Measurements from ENCODE around the gene DAPK1. TPM values are rescaled to one million over a fixed set of nuclear protein-coding genes. Genes with fewer than 3 reads are reported as not detected.

Gene DAPK1
- total RNA-seq, 1 donor from 2014 or later, result 38.3 TPM

DNA sequence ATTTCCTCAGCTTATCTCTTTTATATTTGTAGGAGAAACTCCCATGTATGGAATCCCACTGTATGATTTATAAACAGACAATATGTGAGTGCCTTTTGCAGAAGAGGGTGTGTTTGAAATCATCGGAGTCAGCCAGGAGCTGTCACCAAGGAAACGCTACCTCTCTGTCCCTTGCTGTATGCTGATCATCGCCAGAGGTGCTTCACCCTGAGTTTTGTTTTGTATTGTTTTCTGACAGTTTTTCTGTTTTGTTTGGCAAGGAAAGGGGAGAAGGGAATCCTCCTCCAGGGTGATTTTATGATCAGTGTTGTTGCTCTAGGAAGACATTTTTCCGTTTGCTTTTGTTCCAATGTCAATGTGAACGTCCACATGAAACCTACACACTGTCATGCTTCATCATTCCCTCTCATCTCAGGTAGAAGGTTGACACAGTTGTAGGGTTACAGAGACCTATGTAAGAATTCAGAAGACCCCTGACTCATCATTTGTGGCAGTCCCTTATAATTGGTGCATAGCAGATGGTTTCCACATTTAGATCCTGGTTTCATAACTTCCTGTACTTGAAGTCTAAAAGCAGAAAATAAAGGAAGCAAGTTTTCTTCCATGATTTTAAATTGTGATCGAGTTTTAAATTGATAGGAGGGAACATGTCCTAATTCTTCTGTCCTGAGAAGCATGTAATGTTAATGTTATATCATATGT, 210.3 kb downstream of the DAPK1 start:
- peak; percentile 30 for DNase-seq (ENCODE audit: low spot score)

GRCh38 chr9:87708546-87708945, 210.9 kb downstream of the DAPK1 start:
- no peak for DNase-seq (ENCODE audit: low spot score)

DNA sequence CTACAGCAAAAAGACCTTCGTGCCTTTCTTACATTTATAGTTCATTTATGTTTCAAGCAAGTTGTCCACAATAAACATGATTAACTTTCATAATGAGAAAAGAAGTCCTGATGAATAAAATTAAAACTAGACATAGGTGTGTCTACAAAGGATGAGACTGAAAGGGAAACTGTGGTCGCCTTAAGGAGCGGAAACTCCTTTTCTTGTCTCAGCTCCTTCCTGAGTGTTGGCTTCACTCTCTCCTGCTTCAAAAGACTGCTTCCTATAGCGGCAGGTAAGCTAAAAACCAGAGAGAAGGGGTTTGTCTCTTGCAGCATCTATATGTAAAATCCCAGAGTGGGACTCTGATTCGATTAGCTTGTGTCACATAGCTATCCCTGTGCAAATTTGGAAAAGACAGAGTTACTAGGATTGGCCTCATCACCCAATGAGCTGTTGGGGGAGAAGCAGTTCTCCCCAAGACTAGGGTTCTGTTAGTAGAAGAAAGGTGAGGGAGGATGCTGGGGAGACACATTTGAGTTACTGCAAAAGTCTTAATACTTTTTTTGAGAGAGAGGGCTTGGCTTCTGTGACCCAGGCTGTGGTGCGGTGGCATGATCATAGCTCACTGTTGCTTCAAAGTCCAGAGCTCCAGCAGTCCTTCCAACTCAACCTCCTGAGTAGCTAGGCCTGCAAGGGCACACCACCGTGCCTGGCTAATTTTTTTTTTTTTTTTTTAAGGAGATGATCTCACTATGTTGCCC, 211.5 kb downstream of the DAPK1 start:
- no peak for DNase-seq (ENCODE audit: low spot score)

DNA sequence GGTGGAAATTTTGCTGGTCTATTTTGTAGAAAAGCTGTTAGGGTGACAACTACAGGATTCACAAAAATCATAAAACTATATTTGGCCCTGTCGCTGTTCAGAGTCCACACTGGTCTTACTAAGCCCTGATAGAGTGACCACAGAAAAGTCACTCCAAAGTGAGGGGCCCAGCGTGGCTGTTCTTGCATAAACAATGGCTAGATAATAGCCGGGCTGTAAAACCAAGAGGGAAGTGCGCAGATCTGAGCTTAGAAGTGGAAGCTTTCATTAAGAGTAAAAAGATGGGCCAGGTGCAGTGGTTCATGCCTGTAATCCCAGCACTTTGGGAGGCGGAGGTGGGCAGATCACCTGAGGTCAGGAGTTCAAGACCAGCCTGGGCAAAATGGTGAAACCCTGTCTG, 212.8 kb downstream of the DAPK1 start:
- DNase-seq (ENCODE audit: low spot score), result peak; percentile 20

DNA sequence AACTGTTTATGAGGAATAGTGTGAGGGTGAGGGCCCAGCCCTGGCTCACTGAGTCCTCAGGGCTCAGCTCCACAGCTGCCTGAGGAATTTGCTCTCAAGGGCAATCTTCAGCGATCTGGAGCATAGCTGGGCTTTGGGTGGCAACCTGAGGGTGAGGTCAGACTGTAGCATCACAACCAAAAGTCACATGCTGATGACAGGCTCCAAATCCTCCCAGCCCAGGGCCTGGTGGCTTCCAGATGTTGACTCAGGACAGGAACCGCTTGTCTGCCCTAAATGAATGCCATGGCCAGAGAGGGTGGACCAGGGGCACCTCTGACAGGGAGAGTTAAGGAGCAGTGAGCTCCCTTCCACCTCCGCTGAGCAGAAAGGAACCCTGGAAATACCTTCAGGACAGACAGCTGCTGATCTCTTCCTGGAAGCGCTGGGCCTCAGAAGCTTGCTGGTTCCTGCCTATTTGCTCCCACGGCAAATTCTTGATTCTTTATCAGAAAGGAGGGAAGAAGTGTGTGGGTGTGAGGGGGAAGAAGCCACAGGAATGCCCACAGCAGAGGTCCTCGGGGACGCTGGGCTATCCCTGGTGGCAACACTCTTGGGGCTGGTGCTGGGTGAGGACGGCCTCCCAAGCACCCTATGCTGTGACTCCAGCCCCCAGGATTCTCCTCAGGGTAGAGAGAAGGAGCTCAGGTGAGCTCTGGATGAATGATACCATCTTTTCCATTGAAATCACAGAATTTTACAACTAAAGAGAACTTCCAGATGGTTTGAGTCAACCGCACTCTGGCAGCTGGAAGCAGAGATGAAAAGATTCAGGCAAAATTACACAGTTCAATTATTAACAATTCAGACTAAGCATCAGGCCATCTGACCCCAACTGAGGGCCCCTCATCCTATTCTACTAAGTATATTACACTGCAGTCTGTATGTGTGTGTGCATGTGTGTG, 214.5 kb downstream of the DAPK1 start:
- peak; percentile 87 for DNase-seq (ENCODE audit: low spot score)

DNA sequence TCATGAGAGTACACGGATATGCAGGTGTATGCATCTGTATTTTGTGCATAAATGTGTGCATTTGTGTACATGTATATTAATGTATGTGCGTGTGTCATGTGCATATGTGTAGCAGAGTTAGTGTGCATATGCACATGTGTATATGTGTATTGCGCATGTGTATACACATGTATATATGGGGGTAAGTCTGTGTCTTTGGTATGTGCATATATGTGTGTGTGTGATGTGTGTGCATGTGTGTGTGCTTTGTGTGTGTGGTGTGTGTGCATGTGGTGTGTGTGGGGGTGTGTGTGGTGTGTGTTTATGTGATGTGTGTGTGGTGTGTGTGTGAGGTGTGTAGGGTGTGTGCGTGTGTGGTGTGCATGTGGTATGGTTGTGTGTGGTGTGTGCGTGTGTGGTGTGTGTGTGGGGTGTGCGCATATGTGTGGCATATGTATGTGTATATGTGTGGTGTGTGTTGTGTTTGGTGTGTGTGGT, 215.2 kb downstream of the DAPK1 start:
- DNase-seq (ENCODE audit: low spot score), result peak; percentile 41

GRCh38 chr9:87713278-87713987, 215.8 kb downstream of the DAPK1 start:
- peak; percentile 92 for DNase-seq (ENCODE audit: low spot score)

DNA sequence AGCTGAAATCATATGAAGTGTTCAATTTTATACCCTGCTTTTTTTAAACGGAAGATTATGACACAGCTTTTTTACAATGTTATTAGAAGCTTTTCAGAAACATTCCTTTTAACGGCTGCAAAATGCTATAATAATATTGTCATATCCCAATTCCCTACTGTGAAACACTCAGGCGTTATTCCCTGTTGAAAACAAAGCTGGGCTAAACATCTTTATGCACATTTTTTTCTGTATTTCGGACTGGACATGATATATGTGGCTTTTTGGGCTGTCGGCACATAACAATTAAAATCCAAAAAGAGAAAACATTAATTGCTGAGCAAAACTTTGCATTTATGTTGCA, 216.3 kb downstream of the DAPK1 start:
- no peak for DNase-seq (ENCODE audit: low spot score)

DNA sequence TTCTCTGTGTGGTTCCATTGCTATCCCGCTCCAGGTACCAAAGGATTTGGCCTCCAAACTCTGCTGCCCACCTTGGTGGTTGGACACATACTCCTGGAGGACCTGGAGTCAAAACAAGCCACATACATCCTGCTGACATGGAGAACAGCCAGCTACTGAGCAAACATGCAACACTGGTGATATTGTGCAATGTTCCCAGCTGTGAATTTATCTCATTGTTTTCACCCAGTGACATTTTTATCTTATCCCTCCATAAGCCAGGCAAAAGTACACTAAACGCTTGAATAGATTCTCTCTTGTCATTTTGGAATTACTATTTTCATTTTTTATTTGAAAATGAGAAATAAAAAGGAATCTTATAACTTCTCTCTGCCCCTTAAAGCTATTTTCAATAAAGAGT, 217.2 kb downstream of the DAPK1 start:
- peak; percentile 28 for DNase-seq (ENCODE audit: low spot score)

- DNase-seq (ENCODE audit: low spot score), result no peak
These were observed 218.5 kb downstream of the DAPK1 start for GRCh38 chr9:87716141-87716540.

- DNase-seq (ENCODE audit: low spot score), result peak; percentile 45
These were observed 219.8 kb downstream of the DAPK1 start for GRCh38 chr9:87717456-87717855.

DNA sequence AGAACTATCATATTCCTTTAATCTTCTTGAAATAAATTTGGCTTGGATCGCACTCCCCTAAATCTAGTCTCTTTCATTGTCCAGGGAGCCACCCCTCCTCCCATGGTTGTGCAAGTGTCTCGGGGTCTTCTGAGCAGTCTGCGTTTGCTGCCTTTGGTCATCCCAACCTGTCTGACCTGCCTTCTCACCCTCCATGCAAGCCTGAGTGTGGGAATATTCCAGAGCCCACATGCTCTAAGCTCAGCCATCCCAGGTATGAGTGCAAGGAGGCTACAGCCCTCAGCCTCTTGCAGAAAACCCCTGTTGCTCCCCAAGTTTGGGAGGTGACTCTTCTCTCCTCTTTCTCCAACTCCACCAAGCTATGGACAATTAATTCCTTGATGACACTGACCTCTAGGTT, 220.6 kb downstream of the DAPK1 start:
- DNase-seq (ENCODE audit: low spot score), result no peak

- DNase-seq (ENCODE audit: low spot score), result peak; percentile 9
These were observed 221.4 kb downstream of the DAPK1 start for GRCh38 chr9:87718852-87719612.

DNA sequence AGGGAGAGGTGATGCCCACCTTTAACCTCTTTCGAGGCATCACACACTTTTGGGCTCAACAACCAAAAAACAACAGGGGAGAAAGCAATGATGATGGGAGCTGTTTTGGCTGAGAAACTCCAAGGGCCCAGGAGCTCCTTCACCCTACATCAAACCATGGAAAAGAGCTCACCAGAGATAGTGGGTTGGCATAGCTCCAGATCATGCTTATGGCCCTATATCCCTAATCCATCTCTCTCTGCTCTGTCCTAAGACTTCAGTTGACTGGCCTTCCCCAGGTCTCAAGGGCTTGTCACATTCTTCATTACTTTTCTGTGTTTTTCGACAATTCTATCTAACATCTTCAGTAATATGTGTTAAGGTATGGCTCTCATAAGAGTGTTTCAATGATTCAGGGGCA, 222.5 kb downstream of the DAPK1 start:
- peak; percentile 9 for DNase-seq (ENCODE audit: low spot score)

DNA sequence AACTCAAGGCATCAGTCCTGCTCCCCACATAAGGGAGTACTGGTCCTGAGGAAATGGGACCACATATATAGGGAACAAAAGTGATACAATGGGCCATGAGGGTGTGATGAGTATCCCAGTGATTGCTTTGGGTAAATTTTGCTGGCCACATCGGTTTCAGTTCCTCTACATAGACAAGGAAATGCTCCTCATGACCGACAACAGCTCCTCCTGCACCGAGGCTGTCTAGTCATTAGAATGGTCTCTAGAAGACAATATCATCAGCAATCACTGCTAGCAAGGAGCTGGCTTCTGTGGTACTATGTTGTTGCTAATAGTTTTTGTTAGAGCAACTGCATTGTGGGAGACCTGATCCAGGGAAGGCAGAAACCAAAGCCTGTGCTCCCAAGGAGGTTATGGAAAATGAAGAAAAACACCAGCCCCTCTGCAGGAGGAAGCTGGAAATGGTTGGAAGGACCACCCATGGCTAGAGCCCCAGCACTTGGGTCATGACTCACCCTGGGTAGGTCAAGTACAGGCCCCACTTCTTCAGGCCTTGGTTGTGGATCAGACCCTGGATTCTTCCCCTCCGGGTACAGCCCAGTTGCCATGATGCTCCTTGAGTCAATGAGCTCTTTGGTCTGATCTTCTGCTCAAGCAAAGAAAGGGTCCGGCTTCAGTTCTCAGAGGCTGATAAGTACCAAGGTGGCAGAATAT, 224.9 kb downstream of the DAPK1 start:
- DNase-seq (ENCODE audit: low spot score), result peak; percentile 37

- DNase-seq (ENCODE audit: low spot score), result no peak
These were observed 227.8 kb downstream of the DAPK1 start for GRCh38 chr9:87725356-87725899.

DNA sequence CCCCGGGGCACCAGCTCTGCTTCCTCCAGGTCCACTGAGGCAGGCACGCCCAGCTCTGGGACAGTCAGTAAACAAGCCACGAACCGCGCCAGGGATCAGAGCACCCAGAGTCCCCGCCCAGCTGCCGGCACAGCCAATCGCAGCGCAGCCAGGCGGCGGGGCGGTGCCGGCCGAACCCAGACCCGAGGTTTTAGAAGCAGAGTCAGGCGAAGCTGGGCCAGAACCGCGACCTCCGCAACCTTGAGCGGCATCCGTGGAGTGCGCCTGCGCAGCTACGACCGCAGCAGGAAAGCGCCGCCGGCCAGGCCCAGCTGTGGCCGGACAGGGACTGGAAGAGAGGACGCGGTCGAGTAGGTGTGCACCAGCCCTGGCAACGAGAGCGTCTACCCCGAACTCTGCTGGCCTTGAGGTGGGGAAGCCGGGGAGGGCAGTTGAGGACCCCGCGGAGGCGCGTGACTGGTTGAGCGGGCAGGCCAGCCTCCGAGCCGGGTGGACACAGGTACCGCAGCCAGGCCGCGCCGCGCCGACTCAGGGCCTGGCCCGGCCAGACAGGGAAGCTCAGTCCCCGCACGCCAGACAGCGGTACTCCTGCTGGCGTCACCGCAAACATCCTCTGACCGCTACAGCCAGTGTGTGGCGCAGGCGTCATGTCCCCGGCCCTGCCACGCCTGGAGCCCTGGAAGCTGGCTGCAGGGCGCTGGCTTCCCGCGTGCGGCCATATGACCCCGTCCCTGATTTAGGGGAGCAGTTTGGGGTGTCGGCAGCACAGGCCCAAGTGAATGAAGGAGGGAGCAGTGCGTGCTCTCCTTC, 228.4 kb downstream of the DAPK1 start, which contains the start of gene CTSL:
Gene CTSL (plus strand): TSS at position 220 of the 810 bp plus-strand sequence. CDS start 1,485 bp downstream, outside the sequence.
- peak; percentile 96 for DNase-seq (ENCODE audit: low spot score)

- DNase-seq (ENCODE audit: low spot score), result no peak
These were observed 231.6 kb downstream of the DAPK1 start for GRCh38 chr9:87729246-87729645.
